WTC11 (cell line): ENCODE measurements around the gene PCGF3. TPM values are rescaled to one million over a fixed set of nuclear protein-coding genes. Genes with fewer than 3 reads are reported as not detected.

Experiments
- ATAC-seq: fragments of 200-7000 bp; cut with Tn5 transposase; 2 replicates; pipeline ENCODE4 v1.10.0; 2021; ENCODE audit warnings: mild to moderate bottlenecking, moderate library complexity
- CTCF ChIA-PET: fragments of 300-600 bp; sonication (Branson Sonifier 250); formaldehyde crosslinking; loops from one replicate; lab custom pipeline; 2021; ENCODE audit warnings: antibody characterized with exemption; lab: Charles Lee
- POLR2A ChIA-PET: fragments of 350-600 bp; sonication (Branson Sonifier 250); formaldehyde crosslinking; loops from one replicate; lab custom pipeline; 2021; ENCODE audit warnings: antibody characterized with exemption; lab: Charles Lee
- DNase-seq: peaks from one replicate; pipeline ENCODE4 v3.0.0; 2021; ENCODE audit warnings: low spot score
- H3K27ac Mint-ChIP-seq: 2 replicates; pipeline ENCODE4 v1.8.0; 2021; ENCODE audit warnings: mixed read lengths
- H3K27me3 Mint-ChIP-seq: 2 replicates; pipeline ENCODE4 v1.8.0; 2021; ENCODE audit warnings: low read depth, mild to moderate bottlenecking, moderate library complexity, mixed read lengths
- H3K36me3 Mint-ChIP-seq: 2 replicates; pipeline ENCODE4 v1.8.0; 2021; ENCODE audit warnings: mixed read lengths
- H3K4me1 Mint-ChIP-seq: 2 replicates; pipeline ENCODE4 v1.8.0; 2022; ENCODE audit warnings: mixed read lengths
- H3K4me3 Mint-ChIP-seq: 2 replicates; pipeline ENCODE4 v1.8.0; 2021; ENCODE audit warnings: mild to moderate bottlenecking, moderate library complexity, mixed read lengths
- H3K9me3 Mint-ChIP-seq: 2 replicates; pipeline ENCODE4 v1.8.0; 2021; ENCODE audit warnings: mixed read lengths
- AR ChIP-seq: fragments of 250-450 bp; sonication (Bioruptor Pico); IDR thresholded peaks from 2 replicates; pipeline ENCODE4 v1.9.0; 2021; ENCODE audit warnings: mild to moderate bottlenecking
- E2F1 ChIP-seq: sonication (generic); formaldehyde crosslinking; IDR thresholded peaks from 2 replicates; pipeline ENCODE4 v1.8.0; 2022; ENCODE audit warnings: mild to moderate bottlenecking, missing genetic modification reagents
- ESRRA ChIP-seq: sonication (generic); formaldehyde crosslinking; IDR thresholded peaks from 2 replicates; pipeline ENCODE4 v1.8.1; 2022; ENCODE audit warnings: mild to moderate bottlenecking, missing genetic modification reagents, borderline replicate concordance
- FOXK1 ChIP-seq: sonication (generic); formaldehyde crosslinking; IDR thresholded peaks from 2 replicates; pipeline ENCODE4 v1.8.0; 2022; ENCODE audit warnings: mild to moderate bottlenecking, moderate library complexity, missing genetic modification reagents
- GABPB1 ChIP-seq: sonication (generic); formaldehyde crosslinking; IDR thresholded peaks from 2 replicates; pipeline ENCODE4 v1.8.1; 2023; ENCODE audit warnings: mild to moderate bottlenecking, missing genetic modification reagents
- GRHL2 ChIP-seq: fragments of 250-450 bp; sonication (Bioruptor Pico); IDR thresholded peaks from 2 replicates; pipeline ENCODE4 v1.8.0; 2022; ENCODE audit warnings: mild to moderate bottlenecking, moderate library complexity; ENCODE audit not compliant: insufficient replicate concordance, severe bottlenecking
- MXD4 ChIP-seq: fragments of 250-450 bp; sonication (Bioruptor Pico); IDR thresholded peaks from 2 replicates; pipeline ENCODE4 v1.8.0; 2021; ENCODE audit warnings: mild to moderate bottlenecking, moderate library complexity, borderline replicate concordance
- NR3C1 ChIP-seq: sonication (generic); formaldehyde crosslinking; conservative IDR thresholded peaks from 2 replicates; pipeline ENCODE4 v1.8.1; 2023; ENCODE audit warnings: low read depth, mild to moderate bottlenecking, missing genetic modification reagents
- SP1 ChIP-seq: sonication (generic); formaldehyde crosslinking; conservative IDR thresholded peaks from 2 replicates; pipeline ENCODE4 v1.8.1; 2022; ENCODE audit warnings: missing genetic modification reagents
- ZNF121 ChIP-seq: sonication (generic); formaldehyde crosslinking; IDR thresholded peaks from 2 replicates; pipeline ENCODE4 v1.8.0; 2023; ENCODE audit warnings: missing genetic modification reagents
- ZNF232 ChIP-seq: sonication (generic); formaldehyde crosslinking; IDR thresholded peaks from 2 replicates; pipeline ENCODE4 v1.8.0; 2022; ENCODE audit warnings: mild to moderate bottlenecking, missing genetic modification reagents
- ZNF317 ChIP-seq: sonication (generic); formaldehyde crosslinking; IDR thresholded peaks from 2 replicates; pipeline ENCODE4 v1.8.1; 2023; ENCODE audit warnings: low read depth, mild to moderate bottlenecking, moderate library complexity, missing genetic modification reagents, borderline replicate concordance
- ZNF425 ChIP-seq: fragments of 250-450 bp; sonication (Bioruptor Pico); conservative IDR thresholded peaks from 2 replicates; pipeline ENCODE4 v1.9.0; 2021; ENCODE audit warnings: mild to moderate bottlenecking
- ZSCAN18 ChIP-seq: fragments of 250-450 bp; sonication (Bioruptor Pico); IDR thresholded peaks from 2 replicates; pipeline ENCODE4 v2.1.2; 2022; ENCODE audit warnings: mild to moderate bottlenecking, moderate library complexity
- total RNA-seq: library from RNA; stranded (reverse); gene quantifications from 3 replicates; pipeline ENCODE4 v1.2.3, GENCODE V29; 2021
- TF ChIP-seq, protein P1 (sequence below): sonication (generic); formaldehyde crosslinking; IDR thresholded peaks from 2 replicates; pipeline ENCODE4 v1.8.0; 2022; ENCODE audit warnings: mild to moderate bottlenecking, missing genetic modification reagents

Gene PCGF3
- total RNA-seq, 1 experiment from 2014 or later, result 65.7 TPM

DNA sequence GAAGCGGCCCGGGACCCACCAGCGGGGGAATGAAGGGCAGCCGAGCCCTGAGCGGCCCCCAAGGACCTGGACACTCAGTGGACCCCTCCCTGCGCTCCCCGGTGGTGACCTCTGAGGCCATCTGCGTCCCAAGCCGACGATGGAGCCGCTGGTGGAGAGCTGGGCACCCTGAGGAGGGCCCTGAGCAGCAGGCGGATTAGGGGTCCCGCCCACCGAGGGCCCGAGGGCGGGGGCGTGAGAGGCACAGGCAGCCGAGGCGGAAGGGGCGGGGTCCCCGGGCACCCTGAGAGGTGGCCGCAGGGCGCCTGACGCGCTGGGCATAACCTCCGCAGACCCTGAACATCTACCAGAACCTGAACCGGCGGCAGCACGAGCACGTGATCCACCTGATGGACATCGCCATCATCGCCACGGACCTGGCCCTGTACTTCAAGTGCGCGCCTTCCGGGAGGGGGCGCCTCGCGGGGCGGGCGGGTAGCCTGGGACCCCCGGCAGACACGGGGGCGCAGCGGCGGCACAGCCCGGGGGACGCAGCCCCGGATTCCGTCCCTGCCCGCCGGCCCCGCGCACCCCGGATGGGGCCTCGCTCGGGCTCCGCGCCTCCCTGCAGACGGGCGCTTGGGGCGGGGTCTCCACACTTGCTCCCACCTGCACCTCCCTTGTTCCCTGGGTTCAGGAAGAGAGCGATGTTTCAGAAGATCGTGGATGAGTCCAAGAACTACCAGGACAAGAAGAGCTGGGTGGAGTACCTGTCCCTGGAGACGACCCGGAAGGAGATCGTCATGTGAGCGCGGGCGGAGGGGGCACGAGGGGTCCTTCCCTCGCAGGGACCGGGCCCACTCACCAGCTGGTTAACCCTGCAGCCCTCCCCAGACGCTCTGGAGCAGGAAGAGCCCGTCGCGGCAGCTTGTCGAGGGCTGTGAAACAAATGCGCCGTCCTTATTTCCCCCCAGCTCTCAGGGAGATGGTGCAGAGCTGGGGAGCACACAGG, 41.9 kb upstream of the PCGF3 start (continued):
- TF ChIP-seq ZNF317 (CRISPR knock-in tag), result no peak

GRCh38 chr4:664713-665231, 40.9 kb upstream of the PCGF3 start:
- no peak for TF ChIP-seq E2F1 (CRISPR knock-in tag)
- peak; percentile 14; the same call in 1 of the 2 replicates for TF ChIP-seq ZNF121 (CRISPR knock-in tag)
- DNase-seq (no peak), ATAC-seq (no peak)
- Mint-ChIP-seq H3K4me1 (peaks cover 3% of the 10 kb centered on the region), H3K27me3 (no peaks in the 10 kb centered on the region; the same call in 1 of the 2 replicates), H3K36me3 (no peaks in the 10 kb centered on the region; the same call in none of the 2 replicates), H3K9me3 (peaks cover 4% of the 10 kb centered on the region; the same call in 1 of the 2 replicates), H3K27ac (no peak overlapping the region), H3K4me3 (peak overlapping the region; percentile 70)
- CTCF ChIA-PET, result interaction anchor here (0.7 to 2.6 kb wide), 6 partner anchors 9 to 88 kb away, joined by 3 to 17 read pairs (median 8); partner anchors contain the start of genes ATP5ME and MYL5
- POLR2A ChIA-PET, result interaction anchor here (0.7 to 1.1 kb wide), 3 partner anchors 10 to 43 kb away, joined by 3 to 4 read pairs (median 3); partner anchors contain the start of genes ATP5ME and MYL5

GRCh38 chr4:665381-665750, 40.3 kb upstream of the PCGF3 start:
- Mint-ChIP-seq H3K4me3 (no peak overlapping the region; the same call in 1 of the 2 replicates), H3K27ac (no peak overlapping the region), H3K36me3 (no peaks in the 10 kb centered on the region; the same call in 1 of the 2 replicates), H3K9me3 (no peaks in the 10 kb centered on the region), H3K4me1 (peaks cover 3% of the 10 kb centered on the region), H3K27me3 (no peaks in the 10 kb centered on the region; the same call in 1 of the 2 replicates)
- TF ChIP-seq ZNF317 (CRISPR knock-in tag), result no peak
- no peak for TF ChIP-seq FOXK1 (CRISPR knock-in tag)
- TF ChIP-seq ZNF232, result no peak
- no peak for TF ChIP-seq ESRRA
- TF ChIP-seq AR (CRISPR knock-in tag), result no peak
- TF ChIP-seq GRHL2 (CRISPR knock-in tag), result no peak
- no peak for TF ChIP-seq MXD4 (CRISPR knock-in tag)
- no peak for TF ChIP-seq ZNF425 (CRISPR knock-in tag)
- TF ChIP-seq, protein P1, sequence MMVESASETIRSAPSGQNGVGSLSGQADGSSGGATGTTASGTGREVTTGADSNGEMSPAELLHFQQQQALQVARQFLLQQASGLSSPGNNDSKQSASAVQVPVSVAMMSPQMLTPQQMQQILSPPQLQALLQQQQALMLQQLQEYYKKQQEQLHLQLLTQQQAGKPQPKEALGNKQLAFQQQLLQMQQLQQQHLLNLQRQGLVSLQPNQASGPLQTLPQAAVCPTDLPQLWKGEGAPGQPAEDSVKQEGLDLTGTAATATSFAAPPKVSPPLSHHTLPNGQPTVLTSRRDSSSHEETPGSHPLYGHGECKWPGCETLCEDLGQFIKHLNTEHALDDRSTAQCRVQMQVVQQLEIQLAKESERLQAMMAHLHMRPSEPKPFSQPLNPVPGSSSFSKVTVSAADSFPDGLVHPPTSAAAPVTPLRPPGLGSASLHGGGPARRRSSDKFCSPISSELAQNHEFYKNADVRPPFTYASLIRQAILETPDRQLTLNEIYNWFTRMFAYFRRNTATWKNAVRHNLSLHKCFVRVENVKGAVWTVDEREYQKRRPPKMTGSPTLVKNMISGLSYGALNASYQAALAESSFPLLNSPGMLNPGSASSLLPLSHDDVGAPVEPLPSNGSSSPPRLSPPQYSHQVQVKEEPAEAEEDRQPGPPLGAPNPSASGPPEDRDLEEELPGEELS, result no peak
- no peak for TF ChIP-seq NR3C1
- no peak for TF ChIP-seq GABPB1 (CRISPR knock-in tag)
- TF ChIP-seq ZSCAN18 (CRISPR knock-in tag), result no peak
- no peak for TF ChIP-seq SP1
- ATAC-seq (no peak), DNase-seq (no peak)
- ChIA-PET CTCF (interaction anchor here (2.6 kb wide), 1 partner anchor 9 kb away, joined by 12 read pairs; the partner anchor contains the start of genes ATP5ME and MYL5), POLR2A (no interaction called here)
